Retina (tissue), 1 donor: ENCODE measurements around the gene NABP1.
"Not testable (repeated sequence)": the region's sequence is repeated elsewhere in the genome, so short reads cannot be mapped to it uniquely, and the experiment has no call there.

Experiments
- DNase-seq: peaks from one replicate; pipeline ENCODE4 v3.0.0-alpha.2; 2016

Gene NABP1

GRCh38 chr2:191677646-191678436 is at the start of gene NABP1:
Gene NABP1, plus strand, starts transcription at chr2:191678136. Its CDS starts 479 bp downstream, at chr2:191678615.
- peak; percentile 95 for DNase-seq

GRCh38 chr2:191629001-191629453 is 48.9 kb upstream of the NABP1 start:
- no peak for DNase-seq

- DNase-seq, result no peak
Measured at GRCh38 chr2:191629976-191630712, 47.8 kb upstream of the NABP1 start.

- no peak for DNase-seq
Measured at GRCh38 chr2:191631754-191632153, 46.2 kb upstream of the NABP1 start.

GRCh38 chr2:191632426-191632825 is 45.5 kb upstream of the NABP1 start:
- no peak for DNase-seq

- no peak for DNase-seq
Measured at GRCh38 chr2:191634791-191635190, 43.1 kb upstream of the NABP1 start.

- DNase-seq, result no peak
Measured at GRCh38 chr2:191635333-191636234, 42.4 kb upstream of the NABP1 start.

GRCh38 chr2:191636235-191636543 is 41.7 kb upstream of the NABP1 start:
- DNase-seq, result no peak

- DNase-seq, result no peak
Measured at GRCh38 chr2:191636586-191636985, 41.4 kb upstream of the NABP1 start.

- DNase-seq, result no peak
Measured at GRCh38 chr2:191637182-191638078, 40.5 kb upstream of the NABP1 start.

GRCh38 chr2:191638079-191638801 is 39.7 kb upstream of the NABP1 start:
- no peak for DNase-seq

- DNase-seq, result no peak
Measured at GRCh38 chr2:191638802-191639172, 39.1 kb upstream of the NABP1 start.

GRCh38 chr2:191641609-191642008 is 36.3 kb upstream of the NABP1 start:
- DNase-seq, result no peak

- no peak for DNase-seq
Measured at GRCh38 chr2:191642541-191642940, 35.4 kb upstream of the NABP1 start.

GRCh38 chr2:191643429-191643828 is 34.5 kb upstream of the NABP1 start:
- no peak for DNase-seq

GRCh38 chr2:191644613-191645012 is 33.3 kb upstream of the NABP1 start:
- not testable (repeated sequence) for DNase-seq

GRCh38 chr2:191645032-191645431 is 32.9 kb upstream of the NABP1 start:
- no peak for DNase-seq

- no peak for DNase-seq
Measured at GRCh38 chr2:191645434-191646162, 32.3 kb upstream of the NABP1 start.

- no peak for DNase-seq
Measured at GRCh38 chr2:191646163-191646902, 31.6 kb upstream of the NABP1 start.

- DNase-seq, result no peak
Measured at GRCh38 chr2:191649519-191649918, 28.4 kb upstream of the NABP1 start.
